Measurements from ENCODE around the gene SERPINA6.

SERPINA6 gene

GRCh38 chr14:94330857-94331256 is 7.7 kb upstream of the SERPINA6 start:
- H4K20me1 ChIP-seq (ENCODE audit: control insufficient read depth, insufficient read depth, low read depth, low read length), result no peaks in the 10 kb centered on the region
- H3K4me3 ChIP-seq (ENCODE audit: low read length), result no peak overlapping the region
- H3K4me2 ChIP-seq (ENCODE audit: low read length), result no peak overlapping the region
- no peak overlapping the region for H3K27ac ChIP-seq (ENCODE audit: low read depth, low read length)
- no peaks in the 10 kb centered on the region for H3K9me3 ChIP-seq (ENCODE audit: control insufficient read depth, insufficient read depth, low read length)
- H3K9me2 ChIP-seq (replicated peaks; ENCODE audit: control insufficient read depth, low read length), result no peaks in the 10 kb centered on the region
- H3K36me3 ChIP-seq (ENCODE audit: control insufficient read depth, low read length), result no peaks in the 10 kb centered on the region
- H3K79me2 ChIP-seq (ENCODE audit: control insufficient read depth, low read length), result no peaks in the 10 kb centered on the region
- H3F3A ChIP-seq (ENCODE audit: control insufficient read depth, insufficient read depth), result no peaks in the 10 kb centered on the region
- H3K4me1 ChIP-seq (ENCODE audit: control insufficient read depth, low read length), result no peaks in the 10 kb centered on the region
- peaks cover 14% of the 10 kb centered on the region for H3K27me3 ChIP-seq (ENCODE audit: control insufficient read depth, low read length)
- TF ChIP-seq, protein P1, sequence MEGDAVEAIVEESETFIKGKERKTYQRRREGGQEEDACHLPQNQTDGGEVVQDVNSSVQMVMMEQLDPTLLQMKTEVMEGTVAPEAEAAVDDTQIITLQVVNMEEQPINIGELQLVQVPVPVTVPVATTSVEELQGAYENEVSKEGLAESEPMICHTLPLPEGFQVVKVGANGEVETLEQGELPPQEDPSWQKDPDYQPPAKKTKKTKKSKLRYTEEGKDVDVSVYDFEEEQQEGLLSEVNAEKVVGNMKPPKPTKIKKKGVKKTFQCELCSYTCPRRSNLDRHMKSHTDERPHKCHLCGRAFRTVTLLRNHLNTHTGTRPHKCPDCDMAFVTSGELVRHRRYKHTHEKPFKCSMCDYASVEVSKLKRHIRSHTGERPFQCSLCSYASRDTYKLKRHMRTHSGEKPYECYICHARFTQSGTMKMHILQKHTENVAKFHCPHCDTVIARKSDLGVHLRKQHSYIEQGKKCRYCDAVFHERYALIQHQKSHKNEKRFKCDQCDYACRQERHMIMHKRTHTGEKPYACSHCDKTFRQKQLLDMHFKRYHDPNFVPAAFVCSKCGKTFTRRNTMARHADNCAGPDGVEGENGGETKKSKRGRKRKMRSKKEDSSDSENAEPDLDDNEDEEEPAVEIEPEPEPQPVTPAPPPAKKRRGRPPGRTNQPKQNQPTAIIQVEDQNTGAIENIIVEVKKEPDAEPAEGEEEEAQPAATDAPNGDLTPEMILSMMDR (IDR thresholded peaks at IDR 0.05; ENCODE audit: low read depth, low read length, poor library complexity, severe bottlenecking), result no peak
- no peak for TF ChIP-seq EZH2phosphoT487 (IDR thresholded peaks at IDR 0.05; ENCODE audit: borderline replicate concordance, low read length)

DNA sequence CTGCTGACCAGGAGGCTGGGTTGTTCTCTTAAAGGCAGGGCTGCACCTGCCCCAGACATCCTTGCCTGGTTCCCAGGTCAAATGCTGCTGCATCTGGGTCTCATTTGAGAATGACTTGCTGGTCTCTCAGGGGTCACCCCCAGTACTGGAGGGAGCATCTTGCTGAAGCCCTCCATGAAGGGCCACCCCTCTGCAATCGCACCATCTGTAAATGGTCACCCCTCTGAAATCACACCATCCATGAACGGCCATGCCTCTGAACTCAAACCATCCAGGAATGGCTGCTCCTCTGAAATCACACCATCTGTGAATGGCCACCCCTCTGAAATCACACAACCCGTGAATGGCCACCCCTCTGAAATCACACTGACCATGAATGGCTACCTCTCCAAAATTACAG is 7.3 kb upstream of the SERPINA6 start:
- Histone ChIP-seq H3K79me2 (ENCODE audit: control insufficient read depth, low read length) (no peaks in the 10 kb centered on the region), H3K9me2 (replicated peaks; ENCODE audit: control insufficient read depth, low read length) (no peaks in the 10 kb centered on the region), H3F3A (ENCODE audit: control insufficient read depth, insufficient read depth) (no peaks in the 10 kb centered on the region), H3K9me3 (ENCODE audit: control insufficient read depth, insufficient read depth, low read length) (no peaks in the 10 kb centered on the region), H3K4me1 (ENCODE audit: control insufficient read depth, low read length) (no peaks in the 10 kb centered on the region), H3K36me3 (ENCODE audit: control insufficient read depth, low read length) (no peaks in the 10 kb centered on the region), H3K4me2 (ENCODE audit: low read length) (no peak overlapping the region), H3K27me3 (ENCODE audit: control insufficient read depth, low read length) (peaks cover 14% of the 10 kb centered on the region), H3K27ac (ENCODE audit: low read depth, low read length) (no peak overlapping the region), H4K20me1 (ENCODE audit: control insufficient read depth, insufficient read depth, low read depth, low read length) (no peaks in the 10 kb centered on the region), H3K4me3 (ENCODE audit: low read length) (no peak overlapping the region)
- TF ChIP-seq, protein P1 (IDR thresholded peaks at IDR 0.05; ENCODE audit: low read depth, low read length, poor library complexity, severe bottlenecking), result no peak
- TF ChIP-seq EZH2phosphoT487 (IDR thresholded peaks at IDR 0.05; ENCODE audit: borderline replicate concordance, low read length), result no peak

DNA sequence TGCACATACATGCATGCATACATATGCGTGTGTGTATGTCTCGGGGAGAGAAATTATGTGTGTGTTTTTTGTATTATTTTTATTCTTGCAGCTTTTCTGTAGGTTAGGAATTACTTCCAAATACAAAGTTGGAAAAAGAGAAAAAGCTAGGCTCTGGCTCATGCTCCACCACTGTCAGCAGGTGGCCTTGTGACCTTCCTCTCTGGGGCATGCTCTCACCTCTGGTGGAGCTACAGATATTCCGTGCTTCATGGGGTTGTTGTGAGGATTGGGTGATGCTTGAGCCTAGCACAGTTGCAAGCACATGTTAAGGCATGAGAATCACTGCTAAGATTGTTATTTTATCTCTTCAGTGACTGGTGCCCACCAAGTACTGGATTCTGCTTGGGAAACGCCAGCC is 6.7 kb upstream of the SERPINA6 start:
- H3K79me2 ChIP-seq (ENCODE audit: control insufficient read depth, low read length), result no peaks in the 10 kb centered on the region
- no peak for TF ChIP-seq EZH2phosphoT487 (IDR thresholded peaks at IDR 0.05; ENCODE audit: borderline replicate concordance, low read length)
- TF ChIP-seq, protein P1 (IDR thresholded peaks at IDR 0.05; ENCODE audit: low read depth, low read length, poor library complexity, severe bottlenecking), result no peak
- no peaks in the 10 kb centered on the region for H4K20me1 ChIP-seq (ENCODE audit: control insufficient read depth, insufficient read depth, low read depth, low read length)
- H3K9me3 ChIP-seq (ENCODE audit: control insufficient read depth, insufficient read depth, low read length), result no peaks in the 10 kb centered on the region
- no peaks in the 10 kb centered on the region for H3K36me3 ChIP-seq (ENCODE audit: control insufficient read depth, low read length)
- no peaks in the 10 kb centered on the region for H3K9me2 ChIP-seq (replicated peaks; ENCODE audit: control insufficient read depth, low read length)
- H3K4me1 ChIP-seq (ENCODE audit: control insufficient read depth, low read length), result no peaks in the 10 kb centered on the region
- peaks cover 14% of the 10 kb centered on the region for H3K27me3 ChIP-seq (ENCODE audit: control insufficient read depth, low read length)
- no peak overlapping the region for H3K4me2 ChIP-seq (ENCODE audit: low read length)
- H3K4me3 ChIP-seq (ENCODE audit: low read length), result no peak overlapping the region
- no peak overlapping the region for H3K27ac ChIP-seq (ENCODE audit: low read depth, low read length)
- no peaks in the 10 kb centered on the region for H3F3A ChIP-seq (ENCODE audit: control insufficient read depth, insufficient read depth)

DNA sequence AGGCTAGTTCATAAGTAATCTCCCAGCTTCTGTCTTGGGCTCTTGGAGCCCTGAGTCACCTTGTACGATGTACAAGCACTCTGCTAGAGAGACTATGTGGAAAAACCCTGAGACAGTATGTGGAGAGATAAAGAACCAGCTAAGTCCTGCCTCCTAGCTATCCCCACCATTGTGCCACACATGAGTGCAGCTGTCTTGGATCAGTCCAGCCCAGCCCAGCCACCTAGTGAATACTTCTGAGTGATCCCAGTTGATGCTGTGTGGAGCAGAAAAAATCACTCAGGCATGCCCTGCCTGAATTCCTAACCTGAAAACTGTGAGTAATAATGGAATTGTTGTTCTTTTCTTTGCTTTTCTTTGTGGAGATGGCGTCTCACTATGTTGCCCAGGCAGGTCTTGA is 5.1 kb upstream of the SERPINA6 start:
- Histone ChIP-seq H3K9me3 (ENCODE audit: control insufficient read depth, insufficient read depth, low read length) (no peaks in the 10 kb centered on the region), H3K9me2 (replicated peaks; ENCODE audit: control insufficient read depth, low read length) (no peaks in the 10 kb centered on the region), H3K27me3 (ENCODE audit: control insufficient read depth, low read length) (0 out of 2 replicates have a peak, but pooled peaks cover 5% of the 10 kb centered on the region), H3K4me2 (ENCODE audit: low read length) (no peak overlapping the region), H4K20me1 (ENCODE audit: control insufficient read depth, insufficient read depth, low read depth, low read length) (no peaks in the 10 kb centered on the region), H3K4me3 (ENCODE audit: low read length) (no peak overlapping the region), H3K79me2 (ENCODE audit: control insufficient read depth, low read length) (no peaks in the 10 kb centered on the region), H3K36me3 (ENCODE audit: control insufficient read depth, low read length) (no peaks in the 10 kb centered on the region), H3F3A (ENCODE audit: control insufficient read depth, insufficient read depth) (no peaks in the 10 kb centered on the region), H3K4me1 (ENCODE audit: control insufficient read depth, low read length) (no peaks in the 10 kb centered on the region), H3K27ac (ENCODE audit: low read depth, low read length) (no peak overlapping the region)
- no peak for TF ChIP-seq EZH2phosphoT487 (IDR thresholded peaks at IDR 0.05; ENCODE audit: borderline replicate concordance, low read length)
- TF ChIP-seq, protein P1 (IDR thresholded peaks at IDR 0.05; ENCODE audit: low read depth, low read length, poor library complexity, severe bottlenecking), result no peak
